Activated gamma-delta T cell (primary cell): ENCODE results near the gene ICA1.

Source experiments
- DNase-seq: peaks from one replicate; lab custom pipeline; 2025; lab: John Stamatoyannopoulos, UW

ICA1 gene

GRCh38 chr7:8160250-8160649 is 101.7 kb downstream of the ICA1 start:
- no peak for DNase-seq

DNA sequence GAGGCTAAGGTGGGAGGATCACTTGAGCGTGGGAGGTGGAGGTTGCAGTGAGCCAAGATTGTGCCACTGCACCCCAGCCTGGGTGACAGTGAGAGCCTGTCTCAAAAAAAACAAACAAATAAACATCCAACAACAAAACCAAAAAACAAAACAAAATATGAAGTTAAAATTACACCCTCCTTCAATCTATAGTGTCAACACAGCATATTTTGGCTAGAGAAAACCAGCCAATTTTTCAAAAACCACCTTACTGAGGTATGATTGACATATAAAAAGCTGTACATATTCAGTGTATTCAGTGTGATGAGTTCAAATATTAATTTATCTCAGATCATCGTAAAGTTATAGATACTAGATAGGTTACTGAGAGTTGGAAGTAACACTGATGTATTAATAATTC is 102.4 kb downstream of the ICA1 start:
- no peak for DNase-seq

GRCh38 chr7:8157296-8157695 is 104.7 kb downstream of the ICA1 start:
- no peak for DNase-seq

GRCh38 chr7:8155836-8156235 is 106.1 kb downstream of the ICA1 start:
- no peak for DNase-seq

- DNase-seq: no peak
Observed at GRCh38 chr7:8154272-8154671, 107.7 kb downstream of the ICA1 start.

DNA sequence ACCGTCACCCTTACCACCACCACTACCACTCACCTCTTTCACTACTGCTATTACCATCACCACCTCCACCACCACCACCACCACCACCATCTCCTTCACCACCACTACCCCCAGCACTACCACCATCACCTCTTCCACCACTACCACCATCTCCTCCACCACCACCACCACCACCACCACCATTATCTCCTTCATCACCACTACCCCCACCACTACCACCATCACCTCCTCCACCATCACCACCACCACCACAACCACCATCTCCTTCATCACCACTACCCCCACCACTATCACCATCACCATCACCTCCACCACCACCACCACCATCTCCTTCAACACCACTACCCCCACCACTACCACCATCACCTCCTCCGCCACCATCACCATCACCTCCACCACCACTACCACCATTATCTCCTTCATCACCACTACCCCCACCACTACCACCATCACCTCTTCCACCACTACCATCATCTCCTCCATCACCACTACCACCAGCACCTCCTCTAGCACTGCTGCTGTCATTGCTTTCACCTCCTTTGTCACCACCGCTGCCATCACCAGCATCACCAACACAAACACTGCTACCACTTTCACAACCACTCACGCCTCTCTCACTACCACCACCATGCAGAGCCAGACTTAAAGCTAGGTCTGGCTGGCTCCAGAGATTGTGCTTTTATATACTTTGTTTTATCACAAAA is 109.3 kb downstream of the ICA1 start:
- DNase-seq: no peak

- DNase-seq: no peak
Observed at GRCh38 chr7:8151161-8151725, 110.7 kb downstream of the ICA1 start.

DNA sequence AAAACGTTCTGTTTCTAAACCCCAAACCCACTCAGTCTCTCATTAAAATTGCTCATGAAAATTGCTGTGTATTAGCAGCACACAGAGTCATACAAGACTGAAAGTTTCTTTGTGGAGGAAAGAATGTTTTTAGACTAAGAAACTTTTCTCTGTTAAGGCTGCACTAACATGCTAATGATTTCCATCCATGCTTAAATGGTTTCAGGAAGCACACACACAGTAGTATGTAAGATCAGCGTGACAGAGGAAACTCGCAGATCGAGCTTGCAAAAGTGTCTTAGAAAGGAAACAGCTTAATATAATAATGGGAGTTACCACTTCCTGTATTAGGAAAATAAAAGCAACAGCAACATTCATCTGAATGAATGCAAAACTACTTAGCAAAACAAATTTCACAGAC is 112.7 kb downstream of the ICA1 start:
- no peak for DNase-seq

DNA sequence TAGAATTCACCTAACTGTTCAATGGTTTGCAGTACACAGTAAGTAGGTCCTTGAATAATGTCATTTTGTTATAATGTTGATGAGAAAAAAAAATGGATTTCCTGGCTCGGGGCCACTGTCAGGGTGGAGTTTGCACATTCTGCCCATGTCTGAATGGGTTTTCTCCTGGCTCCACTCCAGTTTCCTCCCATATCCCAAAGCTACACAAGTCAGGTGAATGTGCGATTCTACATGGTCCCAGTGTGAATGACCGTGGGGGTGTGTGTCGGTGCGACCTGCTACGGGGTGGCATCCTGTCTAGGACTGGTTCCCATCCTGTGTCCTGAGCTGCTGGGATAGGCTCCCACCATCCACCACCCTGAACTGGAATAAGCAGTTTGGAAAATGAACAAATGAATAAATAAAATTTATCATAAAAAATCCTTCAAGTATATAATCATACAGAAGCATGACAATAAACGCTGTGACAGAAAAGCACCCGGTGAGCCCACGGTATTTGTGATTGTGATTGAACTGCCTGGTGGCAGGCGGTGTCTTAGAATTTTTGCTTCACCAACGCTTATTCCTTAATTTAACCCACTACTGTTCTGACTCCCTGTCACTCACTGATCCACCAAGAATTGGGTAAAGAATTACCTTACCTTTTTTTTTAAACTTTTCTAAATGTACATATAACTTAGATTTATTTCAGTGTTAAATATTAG is 114.1 kb downstream of the ICA1 start:
- DNase-seq: no peak

- DNase-seq: no peak
Observed at GRCh38 chr7:8146788-8147413, 115.1 kb downstream of the ICA1 start.

DNA sequence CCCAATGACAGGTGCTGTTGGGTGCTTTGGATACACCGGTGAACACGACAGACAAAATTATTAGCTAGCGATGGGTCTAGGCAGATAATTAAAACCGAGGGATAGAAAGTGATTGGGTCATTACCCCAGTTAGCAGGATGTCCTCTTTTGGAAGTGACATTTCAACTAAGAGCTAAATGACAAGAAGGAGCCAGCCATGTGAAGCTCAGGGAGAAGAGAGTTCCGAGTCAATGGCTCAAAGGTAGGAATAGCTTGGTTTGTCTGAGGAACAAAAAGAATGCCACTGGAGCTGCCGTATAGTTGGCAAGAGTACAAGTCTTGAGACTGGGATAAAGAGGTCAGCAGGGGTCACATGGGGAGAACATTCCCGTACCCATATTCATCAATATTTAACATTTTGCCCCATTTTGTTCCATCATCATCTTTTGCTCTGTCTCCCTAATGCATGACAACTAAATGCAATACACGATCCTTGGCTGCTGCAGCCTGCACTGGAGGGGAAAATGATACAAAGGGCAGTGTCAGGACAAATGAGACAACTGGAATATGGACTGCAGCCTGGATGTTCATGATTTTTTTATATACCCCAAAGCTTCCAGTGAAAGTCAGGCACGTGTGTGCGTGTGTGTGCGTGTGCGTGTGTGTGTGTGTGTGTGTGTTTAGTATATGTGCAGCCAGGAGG is 115.7 kb downstream of the ICA1 start:
- no peak for DNase-seq

- no peak for DNase-seq
Observed at GRCh38 chr7:8144856-8145255, 117.1 kb downstream of the ICA1 start.

GRCh38 chr7:8143151-8143874 is 118.7 kb downstream of the ICA1 start:
- no peak for DNase-seq

DNA sequence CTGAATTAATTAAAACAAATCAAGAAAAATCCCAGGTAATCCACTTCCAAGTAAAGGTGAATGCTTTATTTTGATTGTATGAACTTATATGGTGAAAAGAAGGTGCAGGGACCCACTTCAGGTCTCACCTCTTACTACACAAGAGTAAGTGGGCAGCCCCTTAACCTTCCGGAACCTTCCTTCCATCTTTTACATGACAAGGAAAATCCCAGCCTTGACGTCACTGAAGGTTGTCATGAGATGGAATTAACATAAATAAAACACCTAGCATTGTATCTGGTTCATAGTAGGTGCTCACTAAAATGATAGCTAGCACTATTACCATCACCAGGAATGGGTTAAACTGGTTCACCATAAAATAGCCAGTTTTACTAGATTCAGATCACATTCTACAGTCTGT is 119.5 kb downstream of the ICA1 start:
- no peak for DNase-seq

DNA sequence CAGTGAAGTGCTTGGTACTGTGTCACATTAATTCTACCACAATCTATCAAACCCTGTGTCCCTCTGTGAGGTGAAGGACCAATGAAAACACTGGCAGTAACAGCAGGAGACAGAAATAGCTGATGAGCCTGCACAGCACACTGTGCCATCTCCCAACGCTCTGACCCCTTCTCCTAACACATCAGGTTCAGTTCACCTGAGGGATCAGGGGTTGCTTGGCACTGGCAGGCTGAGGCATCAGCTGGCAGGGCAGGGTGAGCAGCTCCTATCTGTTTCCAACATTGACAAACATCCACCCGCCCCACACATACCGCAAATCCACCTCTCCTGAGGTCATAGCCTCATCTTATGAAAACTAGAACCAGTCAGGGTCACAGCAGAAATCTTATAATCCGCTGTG is 120.9 kb downstream of the ICA1 start:
- no peak for DNase-seq

GRCh38 chr7:8136051-8136730 is 125.8 kb downstream of the ICA1 start:
- no peak for DNase-seq

DNA sequence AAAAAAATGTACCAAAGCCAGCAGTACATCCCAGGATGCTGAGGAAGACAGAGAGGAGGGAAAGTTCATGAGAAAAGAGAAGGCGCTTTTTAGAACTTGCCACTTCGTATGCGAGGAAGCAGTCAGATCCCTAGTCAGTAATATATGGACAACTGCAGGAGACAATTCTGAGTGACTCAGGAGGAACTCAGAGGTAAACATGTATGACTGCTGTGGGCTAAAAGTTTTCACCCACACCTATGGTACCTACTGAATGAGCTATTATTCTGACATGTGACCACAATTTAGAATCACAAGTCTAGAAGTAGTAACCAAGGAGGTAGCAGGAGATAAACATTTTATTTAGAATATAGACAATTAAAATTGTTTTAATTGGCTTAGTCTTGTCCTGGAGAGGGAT is 126.5 kb downstream of the ICA1 start:
- DNase-seq: no peak

DNA sequence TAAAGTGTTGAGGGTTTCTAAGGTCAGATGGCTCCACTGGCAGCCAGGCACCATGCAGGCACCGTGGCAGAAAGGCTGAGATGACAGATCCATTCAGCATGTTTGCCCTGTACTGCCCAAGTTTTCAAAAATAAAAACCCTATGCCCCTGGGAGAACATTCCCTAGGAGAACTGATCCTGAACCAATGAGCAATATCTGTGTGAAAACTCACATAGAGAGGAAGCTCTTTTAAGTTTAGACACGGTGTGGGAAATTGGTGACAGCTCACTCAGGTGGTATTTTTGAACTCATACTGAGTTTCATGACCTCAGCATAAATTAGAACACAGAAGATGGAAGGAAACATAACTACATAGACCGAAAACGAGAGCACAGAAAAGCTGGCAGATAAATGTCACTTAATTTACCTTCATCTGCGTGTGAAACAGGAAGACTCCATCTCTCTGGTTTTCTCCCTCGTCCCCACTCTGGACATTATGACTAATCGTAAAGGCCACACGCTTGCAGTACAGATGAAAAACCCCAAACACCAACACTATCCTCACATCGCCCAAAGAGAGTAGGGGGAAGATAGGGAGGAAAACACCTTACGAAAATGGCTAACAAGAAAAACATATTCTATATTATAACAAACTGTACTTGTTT is 127.8 kb downstream of the ICA1 start:
- DNase-seq: no peak

GRCh38 chr7:8133188-8133848 is 128.6 kb downstream of the ICA1 start:
- no peak for DNase-seq
